HepG2 (cell line): Measurements from ENCODE around the gene IFI30. TPM values are rescaled to one million over a fixed set of nuclear protein-coding genes. Genes with fewer than 3 reads are reported as not detected.

Experiments used
- ARHGAP35 ChIP-seq: sonication (generic); formaldehyde crosslinking; IDR thresholded peaks from 2 replicates; pipeline ENCODE4 v1.9.0; 2022; ENCODE audit warnings: mild to moderate bottlenecking, inconsistent platforms, moderate library complexity, missing genetic modification reagents, borderline replicate concordance
- ATF1 ChIP-seq: IDR thresholded peaks from 2 replicates; pipeline ENCODE4 v1.6.1; 2016; ENCODE audit warnings: mild to moderate bottlenecking, control low read depth
- ELF3 ChIP-seq: IDR thresholded peaks from 2 replicates; pipeline ENCODE4 v1.6.1; 2016; ENCODE audit warnings: missing genetic modification reagents, missing compliant biosample characterization
- ETV5 ChIP-seq: IDR thresholded peaks from 2 replicates; pipeline ENCODE4 v1.6.1; 2018; ENCODE audit warnings: missing biosample characterization, missing genetic modification reagents, inconsistent platforms, borderline replicate concordance
- HNRNPK ChIP-seq: fragments of 200-400 bp; formaldehyde crosslinking; IDR thresholded peaks from 2 replicates; pipeline ENCODE4 v1.6.1; 2018; ENCODE audit warnings: low read length, low read depth, moderate library complexity, mild to moderate bottlenecking; ENCODE audit not compliant: poor library complexity, severe bottlenecking
- KMT2A ChIP-seq: sonication (generic); formaldehyde crosslinking; IDR thresholded peaks from 2 replicates; pipeline ENCODE4 v1.4.0; 2020; ENCODE audit warnings: missing genetic modification reagents
- MIER2 ChIP-seq: IDR thresholded peaks from 2 replicates; pipeline ENCODE4 v1.6.1; 2016; ENCODE audit warnings: missing biosample characterization, missing genetic modification reagents
- NCOA1 ChIP-seq: sonication (generic); formaldehyde crosslinking; IDR thresholded peaks from 2 replicates; pipeline ENCODE4 v1.9.0; 2021; ENCODE audit warnings: missing genetic modification reagents
- NFIB ChIP-seq: sonication (generic); formaldehyde crosslinking; IDR thresholded peaks from 2 replicates; pipeline ENCODE4 v1.9.0; 2021; ENCODE audit warnings: missing genetic modification reagents, mild to moderate bottlenecking, borderline replicate concordance
- NFKBIZ ChIP-seq: IDR thresholded peaks from 2 replicates; pipeline ENCODE4 v1.6.1; 2018; ENCODE audit warnings: missing genetic modification reagents, missing compliant biosample characterization
- NFYC ChIP-seq: IDR thresholded peaks from 2 replicates; pipeline ENCODE4 v1.6.1; 2016; ENCODE audit warnings: missing genetic modification reagents, missing compliant biosample characterization
- RBAK ChIP-seq: sonication (generic); formaldehyde crosslinking; IDR thresholded peaks from 2 replicates; pipeline ENCODE4 v1.5.1; 2020; ENCODE audit warnings: mild to moderate bottlenecking, missing genetic modification reagents
- SMAD3 ChIP-seq: sonication (generic); formaldehyde crosslinking; IDR thresholded peaks from 2 replicates; pipeline ENCODE4 v1.4.0; 2020; ENCODE audit warnings: missing genetic modification reagents
- TEAD2 ChIP-seq: sonication (generic); formaldehyde crosslinking; IDR thresholded peaks from 2 replicates; pipeline ENCODE4 v1.9.0; 2021; ENCODE audit warnings: missing genetic modification reagents
- ZFP82 ChIP-seq: sonication (generic); formaldehyde crosslinking; IDR thresholded peaks from 2 replicates; pipeline ENCODE4 v1.5.1; 2020; ENCODE audit warnings: mild to moderate bottlenecking, missing genetic modification reagents, borderline replicate concordance
- ZKSCAN5 ChIP-seq: sonication (generic); formaldehyde crosslinking; IDR thresholded peaks from 2 replicates; pipeline ENCODE4 v1.5.1; 2020; ENCODE audit warnings: mild to moderate bottlenecking, missing genetic modification reagents
- ZNF260 ChIP-seq: sonication (generic); formaldehyde crosslinking; IDR thresholded peaks from 2 replicates; pipeline ENCODE4 v1.4.0; 2020; ENCODE audit warnings: missing genetic modification reagents, low read depth, mild to moderate bottlenecking, borderline replicate concordance
- ZNF557 ChIP-seq: sonication (generic); formaldehyde crosslinking; IDR thresholded peaks from 2 replicates; pipeline ENCODE4 v1.4.0; 2020; ENCODE audit warnings: missing genetic modification reagents
- ZNF577 ChIP-seq: sonication (generic); formaldehyde crosslinking; IDR thresholded peaks from 2 replicates; pipeline ENCODE4 v1.4.0; 2020; ENCODE audit warnings: mild to moderate bottlenecking, low read depth, missing genetic modification reagents, borderline replicate concordance
- ZNF747 ChIP-seq: sonication (generic); formaldehyde crosslinking; IDR thresholded peaks from 2 replicates; pipeline ENCODE4 v1.8.1; 2023; ENCODE audit warnings: missing genetic modification reagents, mild to moderate bottlenecking, borderline replicate concordance
- ZNF839 ChIP-seq: sonication (generic); formaldehyde crosslinking; IDR thresholded peaks from 2 replicates; pipeline ENCODE4 v1.4.0; 2020; ENCODE audit warnings: missing genetic modification reagents, mild to moderate bottlenecking, borderline replicate concordance
- ZNF883 ChIP-seq: sonication (generic); formaldehyde crosslinking; IDR thresholded peaks from 2 replicates; pipeline ENCODE4 v1.5.1; 2020; ENCODE audit warnings: mild to moderate bottlenecking, missing genetic modification reagents; ENCODE audit errors: not compliant biosample characterization
- polyA plus RNA-seq, 8 experiments: library from polyadenylated mRNA; depleted of rRNA in 3 of 8; stranded (reverse) in 7 of 8; unstranded in 1 of 8; fragments of >200 nt; fragmentation: Illumina TruSeq in 4 of 8; extraction: Trizol in 4 of 8; gene quantifications; 2 replicates each; pipeline versions ENCODE4 v1.2.1 to v1.2.3, GENCODE V29; 2011 to 2016; ENCODE audit warnings: low read depth in 4 of 8, missing spikeins in 1 of 8, mixed read lengths in 1 of 8; ENCODE audit not compliant: insufficient read depth in 1 of 8
- total RNA-seq, 5 experiments: library from RNA; depleted of rRNA; stranded (reverse); fragments of >200 nt; fragmentation: Illumina TruSeq; extraction: Trizol; gene quantifications; 2 replicates each; pipeline ENCODE4 v1.2.3, GENCODE V29; 2016; ENCODE audit warnings: low read depth in 1 of 5
- TF ChIP-seq, protein P1 (sequence below): sonication (generic); formaldehyde crosslinking; IDR thresholded peaks from 2 replicates; pipeline ENCODE4 v1.8.0; 2022; ENCODE audit warnings: mild to moderate bottlenecking, missing genetic modification reagents, borderline replicate concordance
- TF ChIP-seq, protein P2 (sequence below): sonication (generic); formaldehyde crosslinking; IDR thresholded peaks from 2 replicates; pipeline ENCODE4 v1.5.1; 2020; ENCODE audit warnings: missing genetic modification reagents, mild to moderate bottlenecking, borderline replicate concordance
- TF ChIP-seq, protein P3 (sequence below): sonication (generic); formaldehyde crosslinking; IDR thresholded peaks from 2 replicates; pipeline ENCODE4 v1.4.0; 2020; ENCODE audit warnings: mild to moderate bottlenecking, missing genetic modification reagents
- TF ChIP-seq, protein P4 (sequence below): sonication (generic); formaldehyde crosslinking; IDR thresholded peaks from 2 replicates; pipeline ENCODE4 v1.5.0; 2020; ENCODE audit warnings: missing genetic modification reagents, mild to moderate bottlenecking, borderline replicate concordance

Gene IFI30
- total and polyA plus RNA-seq, 2 of the 13 experiments (the other 11 are each of a cell fraction or from before 2014, with no cell fraction given) = 25.0 to 79.4 TPM

DNA sequence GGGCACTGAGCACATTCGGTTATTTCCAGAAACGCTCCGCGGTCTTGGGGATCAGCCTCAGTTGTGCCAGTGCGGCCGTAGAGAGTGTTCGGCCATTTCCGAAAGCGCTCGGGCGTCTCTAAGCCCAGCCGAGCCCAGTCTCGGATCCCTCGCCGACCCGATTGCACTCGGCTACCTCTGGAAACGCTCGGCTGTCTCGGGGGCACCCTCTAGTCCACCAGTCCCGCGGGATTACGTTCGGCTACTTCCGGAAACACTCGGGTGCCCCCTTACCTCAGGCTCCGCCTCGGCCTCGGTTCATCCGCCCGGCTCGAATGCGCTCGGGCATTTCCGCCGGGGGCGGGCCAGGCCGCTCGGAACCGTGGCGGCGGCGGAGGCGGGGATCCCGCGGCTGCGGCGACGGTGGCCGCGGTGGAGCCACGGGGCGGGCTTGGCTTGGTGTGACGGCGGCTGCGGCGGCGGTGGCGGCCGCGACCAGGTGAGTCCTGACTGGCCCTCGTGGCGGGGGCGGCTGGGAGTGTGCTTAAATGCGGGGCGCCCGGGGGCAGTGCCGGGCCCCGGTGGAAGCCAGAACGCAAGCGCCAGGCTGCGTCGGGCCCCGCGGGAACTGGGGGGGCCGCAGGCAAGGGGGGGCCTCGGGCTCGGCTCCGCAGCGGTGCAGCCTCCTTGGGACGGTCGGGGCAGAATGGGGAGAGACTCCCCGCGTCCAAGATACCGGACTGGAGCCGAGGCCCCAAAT, 20.6 kb upstream of the IFI30 start, which contains the start of gene PIK3R2 (continued):
- TF ChIP-seq, protein P1, sequence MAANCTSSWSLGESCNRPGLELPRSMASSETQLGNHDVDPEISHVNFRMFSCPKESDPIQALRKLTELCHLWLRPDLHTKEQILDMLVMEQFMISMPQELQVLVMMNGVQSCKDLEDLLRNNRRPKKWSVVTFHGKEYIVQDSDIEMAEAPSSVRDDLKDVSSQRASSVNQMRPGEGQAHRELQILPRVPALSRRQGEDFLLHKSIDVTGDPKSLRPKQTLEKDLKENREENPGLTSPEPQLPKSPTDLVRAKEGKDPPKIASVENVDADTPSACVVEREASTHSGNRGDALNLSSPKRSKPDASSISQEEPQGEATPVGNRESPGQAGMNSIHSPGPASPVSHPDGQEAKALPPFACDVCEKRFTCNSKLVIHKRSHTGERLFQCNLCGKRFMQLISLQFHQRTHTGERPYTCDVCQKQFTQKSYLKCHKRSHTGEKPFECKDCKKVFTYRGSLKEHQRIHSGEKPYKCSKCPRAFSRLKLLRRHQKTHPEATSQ (CRISPR knock-in tag) = no peak
- TF ChIP-seq ELF3 (CRISPR knock-in tag) = no peak
- no peak for TF ChIP-seq RBAK
- no peak for TF ChIP-seq TEAD2 (CRISPR knock-in tag)
- TF ChIP-seq ZNF557 (CRISPR knock-in tag) = peak; percentile 18; the same call in 1 of the 2 replicates
- TF ChIP-seq, protein P2, sequence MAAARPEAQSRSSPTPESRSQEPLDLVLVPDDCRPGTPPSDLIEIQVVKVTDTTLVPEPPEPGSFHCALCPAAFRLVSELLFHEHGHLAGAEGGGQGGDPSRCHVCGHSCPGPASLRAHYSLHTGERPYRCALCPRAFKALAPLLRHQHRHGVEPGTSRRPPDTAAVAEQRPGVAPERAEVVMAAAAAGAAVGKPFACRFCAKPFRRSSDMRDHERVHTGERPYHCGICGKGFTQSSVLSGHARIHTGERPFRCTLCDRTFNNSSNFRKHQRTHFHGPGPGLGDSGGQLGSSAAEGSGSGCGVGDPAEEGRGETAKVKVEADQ = peak; percentile 48; the same call in 1 of the 2 replicates
- TF ChIP-seq HNRNPK = no peak
- no peak for TF ChIP-seq ATF1 (CRISPR knock-in tag)
- TF ChIP-seq NFKBIZ = no peak
- TF ChIP-seq ZNF839 (CRISPR knock-in tag) = no peak
- TF ChIP-seq ARHGAP35 = 0 out of 2 replicates have a peak, but pooled peaks have one; percentile 1
- no peak for TF ChIP-seq ZKSCAN5 (CRISPR knock-in tag)
- TF ChIP-seq ZFP82 (CRISPR knock-in tag) = no peak
- no peak for TF ChIP-seq ZNF883 (CRISPR knock-in tag)
- TF ChIP-seq ZNF747 (CRISPR knock-in tag) = 0 out of 2 replicates have a peak, but pooled peaks have one; percentile 7
- TF ChIP-seq, protein P3, sequence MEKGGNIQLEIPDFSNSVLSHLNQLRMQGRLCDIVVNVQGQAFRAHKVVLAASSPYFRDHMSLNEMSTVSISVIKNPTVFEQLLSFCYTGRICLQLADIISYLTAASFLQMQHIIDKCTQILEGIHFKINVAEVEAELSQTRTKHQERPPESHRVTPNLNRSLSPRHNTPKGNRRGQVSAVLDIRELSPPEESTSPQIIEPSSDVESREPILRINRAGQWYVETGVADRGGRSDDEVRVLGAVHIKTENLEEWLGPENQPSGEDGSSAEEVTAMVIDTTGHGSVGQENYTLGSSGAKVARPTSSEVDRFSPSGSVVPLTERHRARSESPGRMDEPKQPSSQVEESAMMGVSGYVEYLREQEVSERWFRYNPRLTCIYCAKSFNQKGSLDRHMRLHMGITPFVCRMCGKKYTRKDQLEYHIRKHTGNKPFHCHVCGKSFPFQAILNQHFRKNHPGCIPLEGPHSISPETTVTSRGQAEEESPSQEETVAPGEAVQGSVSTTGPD (CRISPR knock-in tag) = no peak
- TF ChIP-seq KMT2A (CRISPR knock-in tag) = no peak
- no peak for TF ChIP-seq MIER2 (CRISPR knock-in tag)
- TF ChIP-seq NFIB (CRISPR knock-in tag) = no peak
- no peak for TF ChIP-seq NFYC (CRISPR knock-in tag)
- TF ChIP-seq ZNF577 (CRISPR knock-in tag) = no peak
- peak; percentile 32; the same call in 1 of the 2 replicates for TF ChIP-seq ETV5
- TF ChIP-seq ZNF260 (CRISPR knock-in tag) = no peak
- TF ChIP-seq SMAD3 (CRISPR knock-in tag) = no peak
- TF ChIP-seq, protein P4, sequence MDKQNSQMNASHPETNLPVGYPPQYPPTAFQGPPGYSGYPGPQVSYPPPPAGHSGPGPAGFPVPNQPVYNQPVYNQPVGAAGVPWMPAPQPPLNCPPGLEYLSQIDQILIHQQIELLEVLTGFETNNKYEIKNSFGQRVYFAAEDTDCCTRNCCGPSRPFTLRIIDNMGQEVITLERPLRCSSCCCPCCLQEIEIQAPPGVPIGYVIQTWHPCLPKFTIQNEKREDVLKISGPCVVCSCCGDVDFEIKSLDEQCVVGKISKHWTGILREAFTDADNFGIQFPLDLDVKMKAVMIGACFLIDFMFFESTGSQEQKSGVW = peak; percentile 46; the same call in 1 of the 2 replicates
- no peak for TF ChIP-seq NCOA1 (CRISPR knock-in tag)
